ENCODE data around the gene NCAPG.
A peak's percentile ranks its signal among the peaks of the same experiment; 100 is the strongest.

NCAPG gene

GRCh38 chr4:17810260-17811077 lies at the start of gene NCAPG, which contains the start of gene DCAF16:
Gene NCAPG, plus strand, starts transcription at chr4:17810979. Its CDS starts 99 bp downstream, at chr4:17811078.
Gene DCAF16, minus strand, starts transcription at chr4:17810757. Its CDS starts 6,616 bp downstream, at chr4:17804141.
- peak; percentile 99 for DNase-seq

- DNase-seq: no peak
Measured at GRCh38 chr4:17761062-17761461, 49.7 kb upstream of the NCAPG start.

- no peak for DNase-seq
Measured at GRCh38 chr4:17762726-17763125, 48.1 kb upstream of the NCAPG start.

GRCh38 chr4:17763416-17763815 lies 47.4 kb upstream of the NCAPG start:
- no peak for DNase-seq

- no peak for DNase-seq
Measured at GRCh38 chr4:17763931-17764330, 46.8 kb upstream of the NCAPG start.

GRCh38 chr4:17765514-17766286 lies 45.1 kb upstream of the NCAPG start:
- DNase-seq: no peak

- no peak for DNase-seq
Measured at GRCh38 chr4:17766826-17767458, 43.8 kb upstream of the NCAPG start.

GRCh38 chr4:17769406-17770174 lies 41.2 kb upstream of the NCAPG start:
- no peak for DNase-seq

- DNase-seq: no peak
Measured at GRCh38 chr4:17770845-17771244, 39.9 kb upstream of the NCAPG start.

GRCh38 chr4:17771284-17771908 lies 39.4 kb upstream of the NCAPG start:
- no peak for DNase-seq

- no peak for DNase-seq
Measured at GRCh38 chr4:17773135-17773698, 37.6 kb upstream of the NCAPG start.

GRCh38 chr4:17778431-17778830 lies 32.3 kb upstream of the NCAPG start:
- no peak for DNase-seq

- DNase-seq: no peak
Measured at GRCh38 chr4:17780501-17781299, 30.1 kb upstream of the NCAPG start.

GRCh38 chr4:17781300-17782287 lies 29.2 kb upstream of the NCAPG start, which contains the start of gene FAM184B:
Gene FAM184B, minus strand, starts transcription at chr4:17781621. Its CDS starts 322 bp downstream, at chr4:17781299.
- no peak for DNase-seq

GRCh38 chr4:17785858-17786257 lies 24.9 kb upstream of the NCAPG start:
- DNase-seq: no peak

- DNase-seq: no peak
Measured at GRCh38 chr4:17786567-17786966, 24.2 kb upstream of the NCAPG start.

- no peak for DNase-seq
Measured at GRCh38 chr4:17787315-17787714, 23.5 kb upstream of the NCAPG start.

- DNase-seq: no peak
Measured at GRCh38 chr4:17788956-17789355, 21.8 kb upstream of the NCAPG start.

GRCh38 chr4:17794730-17795129 lies 16.0 kb upstream of the NCAPG start:
- no peak for DNase-seq

GRCh38 chr4:17797808-17798207 lies 13.0 kb upstream of the NCAPG start:
- no peak for DNase-seq

Measured in CD4-positive, alpha-beta T cell treated with Interleukin-6 for 4 hours (primary cell).